Adrenal gland (tissue), 5 donors: Measurements from ENCODE around the gene DPM3.

Experiments used
- CTCF ChIP-seq, 6 experiments: fragments of 450-650 bp in 4 of 6; fragments of 200-600 bp in 2 of 6; sonication (generic) in 1 of 6; IDR thresholded peaks; 1 replicate in 5 of 6; 2 replicates in 1 of 6; pipeline versions ENCODE4 v1.5.1 to v1.8.0; 2016 to 2021; ENCODE audit warnings: antibody characterized with exemption in 6 of 6, mild to moderate bottlenecking in 2 of 6, moderate library complexity in 1 of 6
- POLR2A ChIP-seq, 2 donors: fragments of 450-650 bp; IDR thresholded peaks; one replicate each; pipeline ENCODE4 v1.6.1; 2017; ENCODE audit warnings: antibody characterized with exemption in 2 of 2, mild to moderate bottlenecking in 2 of 2, moderate library complexity in 1 of 2
- donor health status: DM: no; HTN: no; CAD: no.

GRCh38 chr1:155092131-155092530, 48.2 kb downstream of the DPM3 start:
- TF ChIP-seq CTCF (IDR thresholded peaks at IDR 0.05) (no peak), POLR2A (IDR thresholded peaks at IDR 0.05) (no peak)
